DOHH2 (cell line): ENCODE data around the gene IL25.

Experiments used
- H3F3A ChIP-seq: fragments of 200-600 bp; sonication (generic), shearing (Covaris generic); 2 replicates; pipeline ENCODE4 v1.6.0; 2016; ENCODE audit warnings: antibody characterized with exemption, mild to moderate bottlenecking; ENCODE audit not compliant: control insufficient read depth, insufficient read depth
- H3K27ac ChIP-seq: fragments of 200-600 bp; sonication (generic); 2 replicates; pipeline ENCODE4 v1.5.1; 2014; ENCODE audit warnings: low read depth, mild to moderate bottlenecking, low read length, moderate library complexity
- H3K27me3 ChIP-seq: fragments of 200-600 bp; sonication (generic); 2 replicates; pipeline ENCODE4 v1.6.1; 2014; ENCODE audit warnings: mild to moderate bottlenecking, low read length, mixed read lengths; ENCODE audit not compliant: control insufficient read depth
- H3K36me3 ChIP-seq: fragments of 200-600 bp; sonication (generic); 2 replicates; pipeline ENCODE4 v1.6.1; 2014; ENCODE audit warnings: mild to moderate bottlenecking, low read length, moderate library complexity, mixed read lengths; ENCODE audit not compliant: control insufficient read depth
- H3K4me1 ChIP-seq: fragments of 200-600 bp; sonication (generic); 2 replicates; pipeline ENCODE4 v1.6.1; 2014; ENCODE audit warnings: mild to moderate bottlenecking, low read length, mixed read lengths; ENCODE audit not compliant: control insufficient read depth
- H3K4me2 ChIP-seq: fragments of 200-600 bp; sonication (generic); 2 replicates; pipeline ENCODE4 v1.6.0; 2014; ENCODE audit warnings: mild to moderate bottlenecking, low read length, moderate library complexity
- H3K4me3 ChIP-seq: fragments of 200-600 bp; sonication (generic); 2 replicates; pipeline ENCODE4 v1.5.1; 2014; ENCODE audit warnings: mild to moderate bottlenecking, low read length, mixed read lengths
- H3K79me2 ChIP-seq: fragments of 200-600 bp; sonication (generic); 2 replicates; pipeline ENCODE4 v1.6.1; 2014; ENCODE audit warnings: mild to moderate bottlenecking, low read length, mixed read lengths; ENCODE audit not compliant: control insufficient read depth
- H3K9me2 ChIP-seq: fragments of 200-600 bp; sonication (generic); replicated peaks from 2 replicates; pipeline ENCODE4 v1.6.1; 2014; ENCODE audit warnings: mild to moderate bottlenecking, low read length, mixed read lengths; ENCODE audit not compliant: control insufficient read depth
- H3K9me3 ChIP-seq: fragments of 200-600 bp; sonication (generic); 2 replicates; pipeline ENCODE4 v1.6.1; 2014; ENCODE audit warnings: antibody characterized with exemption, low read length, mixed read lengths; ENCODE audit not compliant: control insufficient read depth, insufficient read depth
- H4K20me1 ChIP-seq: fragments of 200-600 bp; sonication (generic); 2 replicates; pipeline ENCODE4 v1.6.0; 2014; ENCODE audit warnings: low read depth, mild to moderate bottlenecking, antibody characterized with exemption, low read length, moderate library complexity; ENCODE audit not compliant: control insufficient read depth, insufficient read depth
- CTCF ChIP-seq: fragments of 200-600 bp; sonication (generic); IDR thresholded peaks from one replicate; pipeline ENCODE4 v1.5.1; 2014; ENCODE audit warnings: antibody characterized with exemption, mild to moderate bottlenecking, low read depth, low read length; ENCODE audit not compliant: poor library complexity, severe bottlenecking
- EZH2phosphoT487 ChIP-seq: fragments of 200-600 bp; sonication (generic); IDR thresholded peaks from 2 replicates; pipeline ENCODE4 v1.6.1; 2017; ENCODE audit warnings: borderline replicate concordance, mild to moderate bottlenecking, antibody characterized with exemption, low read length, moderate library complexity, mixed read lengths

IL25 gene

GRCh38 chr14:23392613-23393012 is 20.0 kb downstream of the IL25 start:
- no peaks in the 10 kb centered on the region for H3K27me3 ChIP-seq
- H3K4me2 ChIP-seq: no peak overlapping the region
- TF ChIP-seq EZH2phosphoT487: no peak
- TF ChIP-seq CTCF: no peak
- no peak overlapping the region for H3K27ac ChIP-seq
- H3K79me2 ChIP-seq: no peaks in the 10 kb centered on the region
- H3K4me3 ChIP-seq: no peak overlapping the region
- no peaks in the 10 kb centered on the region for H3F3A ChIP-seq
- no peaks in the 10 kb centered on the region for H4K20me1 ChIP-seq
- no peaks in the 10 kb centered on the region for H3K9me3 ChIP-seq
- no peaks in the 10 kb centered on the region for H3K9me2 ChIP-seq
- H3K4me1 ChIP-seq: no peaks in the 10 kb centered on the region
- H3K36me3 ChIP-seq: no peaks in the 10 kb centered on the region

- H3K79me2 ChIP-seq: no peaks in the 10 kb centered on the region
- H4K20me1 ChIP-seq: no peaks in the 10 kb centered on the region
- H3K27me3 ChIP-seq: no peaks in the 10 kb centered on the region
- no peaks in the 10 kb centered on the region for H3K36me3 ChIP-seq
- H3K27ac ChIP-seq: no peak overlapping the region
- H3K9me3 ChIP-seq: no peaks in the 10 kb centered on the region
- no peaks in the 10 kb centered on the region for H3K9me2 ChIP-seq
- no peak overlapping the region for H3K4me2 ChIP-seq
- H3K4me3 ChIP-seq: no peak overlapping the region
- H3K4me1 ChIP-seq: no peaks in the 10 kb centered on the region
- H3F3A ChIP-seq: no peaks in the 10 kb centered on the region
- TF ChIP-seq CTCF (no peak), EZH2phosphoT487 (no peak)
These were observed 23.5 kb downstream of the IL25 start for GRCh38 chr14:23396126-23396525.

GRCh38 chr14:23396781-23397407 is 24.3 kb downstream of the IL25 start:
- Histone ChIP-seq H3F3A (no peaks in the 10 kb centered on the region), H4K20me1 (no peaks in the 10 kb centered on the region), H3K27ac (no peak overlapping the region), H3K4me1 (no peaks in the 10 kb centered on the region), H3K4me2 (no peak overlapping the region), H3K9me3 (no peaks in the 10 kb centered on the region), H3K4me3 (no peak overlapping the region), H3K27me3 (no peaks in the 10 kb centered on the region), H3K79me2 (no peaks in the 10 kb centered on the region), H3K9me2 (no peaks in the 10 kb centered on the region), H3K36me3 (no peaks in the 10 kb centered on the region)
- TF ChIP-seq EZH2phosphoT487: no peak
- TF ChIP-seq CTCF: no peak
